GM19351 (cell line): ENCODE results near the gene NAV1.
"Not testable (repeated sequence)": the region's sequence is repeated elsewhere in the genome, so short reads cannot be mapped to it uniquely, and the experiment has no call there.

Experiments
- ATAC-seq: cut with Tn5 transposase; IDR thresholded peaks from one replicate; pipeline ENCODE4 v1.9.1; 2021; ENCODE audit warnings: mild to moderate bottlenecking, moderate library complexity; ENCODE audit not compliant: unreplicated experiment

Gene NAV1, protein sequence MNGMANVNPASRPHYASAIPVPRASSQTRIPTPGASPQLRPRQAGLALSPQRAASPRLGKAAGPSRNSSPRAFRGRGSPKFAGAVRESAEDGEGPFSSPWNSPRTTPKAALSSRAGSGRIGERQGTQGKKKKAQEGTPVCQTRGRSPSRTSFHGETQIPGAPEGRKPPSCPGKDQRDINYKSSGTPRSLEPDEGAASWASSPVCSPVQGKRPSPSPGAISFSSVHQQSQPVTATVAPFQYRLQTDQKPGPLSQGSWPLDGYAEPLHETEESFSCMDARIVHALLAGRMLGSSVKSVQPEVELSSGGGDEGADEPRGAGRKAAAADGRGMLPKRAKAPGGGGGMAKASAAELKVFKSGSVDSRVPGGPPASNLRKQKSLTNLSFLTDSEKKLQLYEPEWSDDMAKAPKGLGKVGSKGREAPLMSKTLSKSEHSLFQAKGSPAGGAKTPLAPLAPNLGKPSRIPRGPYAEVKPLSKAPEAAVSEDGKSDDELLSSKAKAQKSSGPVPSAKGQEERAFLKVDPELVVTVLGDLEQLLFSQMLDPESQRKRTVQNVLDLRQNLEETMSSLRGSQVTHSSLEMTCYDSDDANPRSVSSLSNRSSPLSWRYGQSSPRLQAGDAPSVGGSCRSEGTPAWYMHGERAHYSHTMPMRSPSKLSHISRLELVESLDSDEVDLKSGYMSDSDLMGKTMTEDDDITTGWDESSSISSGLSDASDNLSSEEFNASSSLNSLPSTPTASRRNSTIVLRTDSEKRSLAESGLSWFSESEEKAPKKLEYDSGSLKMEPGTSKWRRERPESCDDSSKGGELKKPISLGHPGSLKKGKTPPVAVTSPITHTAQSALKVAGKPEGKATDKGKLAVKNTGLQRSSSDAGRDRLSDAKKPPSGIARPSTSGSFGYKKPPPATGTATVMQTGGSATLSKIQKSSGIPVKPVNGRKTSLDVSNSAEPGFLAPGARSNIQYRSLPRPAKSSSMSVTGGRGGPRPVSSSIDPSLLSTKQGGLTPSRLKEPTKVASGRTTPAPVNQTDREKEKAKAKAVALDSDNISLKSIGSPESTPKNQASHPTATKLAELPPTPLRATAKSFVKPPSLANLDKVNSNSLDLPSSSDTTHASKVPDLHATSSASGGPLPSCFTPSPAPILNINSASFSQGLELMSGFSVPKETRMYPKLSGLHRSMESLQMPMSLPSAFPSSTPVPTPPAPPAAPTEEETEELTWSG (N-terminal part only)

DNA sequence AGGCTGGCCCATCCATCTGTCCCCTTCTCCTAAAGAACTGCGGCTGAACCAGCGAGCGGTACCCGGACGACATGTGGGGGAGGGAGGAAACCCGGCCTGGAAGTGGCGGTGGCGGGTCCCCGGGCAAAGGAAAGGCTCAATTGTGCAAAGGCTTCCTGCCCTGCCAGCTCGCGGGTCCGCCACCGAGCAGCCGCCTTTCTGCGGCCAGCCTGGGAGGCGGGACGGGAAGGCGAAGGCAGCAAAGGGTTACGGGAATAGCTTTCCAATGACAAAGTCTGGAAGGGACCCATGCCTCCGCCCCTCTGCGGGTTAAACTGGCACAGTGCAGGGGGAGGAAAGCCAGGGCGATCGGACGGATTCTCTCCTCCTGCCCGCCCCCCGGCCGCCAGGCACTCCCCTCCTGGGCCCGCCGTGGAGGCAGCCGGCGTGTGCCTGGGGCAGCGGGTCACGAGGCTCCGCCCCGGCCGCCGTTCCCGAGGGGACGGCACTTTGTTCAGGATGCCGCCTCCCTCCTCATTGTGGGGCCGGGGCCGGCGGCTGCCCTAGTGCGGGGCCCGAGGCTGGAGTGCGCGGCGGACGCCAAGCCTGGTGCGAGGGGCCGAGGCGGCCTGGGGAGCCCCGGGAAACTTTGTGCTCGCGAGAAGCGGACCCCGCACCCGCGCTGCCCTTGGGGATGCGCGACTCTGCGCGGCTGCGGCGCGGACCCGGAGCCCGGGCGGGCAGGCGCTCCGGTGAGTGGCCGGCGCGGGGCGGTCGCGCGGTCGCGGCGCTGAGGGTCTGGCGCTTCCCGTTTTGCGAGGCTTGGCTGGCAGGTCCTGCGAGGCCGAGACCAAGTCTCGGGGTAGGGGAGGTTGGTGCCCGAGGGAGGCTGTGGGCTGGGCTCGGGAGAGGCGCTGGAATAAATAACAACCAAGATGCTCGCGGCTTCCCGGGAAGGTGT is at the start of gene NAV1:
NAV1 (plus strand) TSS at position 516 of the 940 bp plus-strand sequence. CDS start 83,758 bp downstream, outside the sequence.
- no peak for ATAC-seq

GRCh38 chr1:201489643-201490261 is 49.2 kb upstream of the NAV1 start:
- no peak for ATAC-seq

GRCh38 chr1:201490708-201491131 is 48.2 kb upstream of the NAV1 start:
- ATAC-seq, result no peak

DNA sequence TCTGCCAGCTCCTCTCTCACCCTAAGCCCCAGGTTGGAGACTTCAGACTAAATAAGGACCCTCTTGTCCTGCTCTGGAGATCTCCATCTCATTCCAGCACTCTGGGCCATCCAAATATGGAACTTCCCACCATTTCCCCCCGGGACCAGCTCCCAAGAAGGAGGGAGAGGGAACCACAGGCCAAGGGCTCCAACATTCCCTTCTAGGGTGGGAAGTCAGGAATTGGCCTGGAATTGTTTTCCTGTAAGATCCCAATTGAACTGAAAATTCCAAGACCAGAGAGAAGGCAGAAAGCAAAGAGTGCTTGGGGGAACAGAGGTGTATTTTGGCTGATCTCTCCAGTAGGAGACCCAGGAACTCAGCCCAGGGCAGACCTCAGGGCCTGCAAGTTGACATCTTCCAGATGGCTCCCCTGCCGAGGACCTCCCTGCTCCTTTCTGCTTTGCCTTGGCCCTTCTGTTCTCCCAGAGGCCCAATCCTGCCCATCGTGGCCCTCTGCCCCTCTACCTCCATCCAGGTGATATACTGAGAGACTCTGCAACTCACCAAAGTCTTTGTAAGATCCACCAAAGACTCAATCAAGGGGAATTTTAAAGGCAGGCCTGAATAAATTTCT is 46.9 kb upstream of the NAV1 start:
- ATAC-seq, result no peak

DNA sequence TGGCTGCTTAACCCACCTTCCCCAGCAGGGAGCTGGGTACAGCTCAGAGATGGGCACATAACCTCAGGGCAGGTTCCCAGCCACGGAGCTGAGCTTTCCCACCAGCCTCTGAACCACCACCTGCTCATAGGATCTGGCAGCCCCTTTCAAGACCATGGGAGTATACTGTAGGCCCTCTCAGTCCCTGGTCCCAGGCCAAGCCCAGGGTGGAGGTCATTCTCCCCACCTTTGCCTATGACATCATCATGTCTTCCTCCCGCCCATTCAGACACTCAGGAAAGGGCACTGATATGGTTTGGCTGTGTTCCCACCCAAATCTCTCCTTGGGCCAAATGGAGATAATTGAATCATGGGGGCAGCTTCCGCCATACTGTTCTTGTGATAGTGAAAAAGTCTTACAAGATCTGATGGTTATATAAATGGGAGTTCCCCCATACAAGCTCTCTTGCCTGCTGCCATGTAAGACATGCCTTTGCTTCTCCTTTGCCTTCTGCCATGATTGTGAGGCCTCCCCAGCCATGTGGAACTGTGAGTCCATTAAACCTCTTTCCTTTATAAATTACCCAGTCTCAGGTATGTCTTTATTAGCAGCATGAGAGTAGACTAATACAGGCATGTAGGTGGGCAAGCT is 45.8 kb upstream of the NAV1 start:
- not testable (repeated sequence) for ATAC-seq

DNA sequence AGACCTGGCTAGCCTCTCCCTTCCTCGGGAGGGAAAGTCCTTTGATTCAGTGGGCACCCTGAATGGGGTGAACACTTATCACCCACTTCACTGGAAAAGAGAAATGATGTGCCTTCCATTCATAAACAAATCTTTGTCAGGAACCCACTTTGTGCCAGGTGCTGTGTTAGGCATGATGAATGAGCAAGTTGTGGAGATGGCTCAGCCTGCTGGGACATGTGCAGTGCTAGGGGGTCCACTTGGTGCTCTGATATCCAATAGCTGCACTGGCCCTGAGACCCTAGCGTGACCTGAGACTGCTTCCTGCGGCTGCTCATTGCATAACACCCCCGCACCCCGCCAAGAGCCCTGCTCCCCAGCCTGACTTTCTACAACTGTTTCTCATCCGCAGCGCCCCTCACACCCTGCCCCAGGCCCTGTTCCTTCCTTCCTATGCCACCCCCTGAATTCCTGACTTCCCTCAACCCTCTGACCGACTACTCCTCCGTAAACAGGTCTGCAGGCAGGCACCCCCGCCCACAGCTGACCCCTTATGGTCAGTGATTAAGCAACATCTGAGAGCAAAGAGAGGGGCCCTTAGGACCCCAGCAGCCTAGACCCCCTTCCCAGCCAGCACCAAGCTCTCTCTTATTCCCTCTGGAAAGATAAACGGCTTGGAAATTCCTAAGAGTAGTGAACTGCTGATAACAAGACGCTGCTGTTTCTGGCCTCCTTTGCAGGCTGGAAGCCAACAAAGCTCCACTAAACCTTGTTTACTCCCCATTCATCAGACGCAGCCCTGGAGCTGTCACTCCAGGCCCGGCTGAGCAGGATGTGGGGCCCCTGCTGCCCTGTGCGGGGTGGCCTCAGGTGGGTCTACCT is 44.9 kb upstream of the NAV1 start:
- no peak for ATAC-seq

DNA sequence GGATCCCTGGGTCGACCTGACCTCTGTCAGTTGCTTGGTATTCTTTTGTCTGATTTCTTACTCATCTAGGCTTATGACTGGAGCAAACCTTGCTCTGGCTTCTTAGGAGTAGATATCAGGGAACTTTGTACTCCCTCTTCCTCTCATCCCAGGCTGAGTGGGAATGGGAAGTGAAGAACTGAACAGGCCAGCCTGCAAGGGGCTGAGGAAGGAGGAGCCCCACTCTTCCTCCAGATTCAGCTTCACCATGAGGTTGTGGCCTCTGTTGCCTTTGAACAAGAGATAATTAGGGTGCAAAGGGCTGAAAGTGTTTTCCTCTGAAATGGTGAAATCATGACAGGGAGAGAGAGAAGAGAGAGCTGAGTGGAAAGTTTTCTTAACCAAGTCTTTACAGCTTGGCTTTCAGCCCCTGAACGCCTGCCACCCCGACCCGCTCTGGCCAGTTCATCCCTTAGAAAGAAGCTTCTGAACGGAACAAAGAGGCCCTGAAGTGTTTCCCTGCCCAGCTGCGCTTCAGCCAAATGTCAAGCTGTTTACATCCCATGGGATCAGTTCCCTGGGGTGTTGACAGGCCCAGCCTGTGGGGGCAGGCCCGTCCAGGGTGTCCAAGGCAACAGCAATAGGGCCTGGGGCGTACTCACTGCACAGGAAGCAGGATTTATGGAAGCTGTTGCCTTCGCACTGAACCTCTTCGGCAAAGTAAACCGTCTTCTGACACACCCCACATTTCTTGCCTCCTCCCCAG is 43.2 kb upstream of the NAV1 start:
- ATAC-seq, result no peak

DNA sequence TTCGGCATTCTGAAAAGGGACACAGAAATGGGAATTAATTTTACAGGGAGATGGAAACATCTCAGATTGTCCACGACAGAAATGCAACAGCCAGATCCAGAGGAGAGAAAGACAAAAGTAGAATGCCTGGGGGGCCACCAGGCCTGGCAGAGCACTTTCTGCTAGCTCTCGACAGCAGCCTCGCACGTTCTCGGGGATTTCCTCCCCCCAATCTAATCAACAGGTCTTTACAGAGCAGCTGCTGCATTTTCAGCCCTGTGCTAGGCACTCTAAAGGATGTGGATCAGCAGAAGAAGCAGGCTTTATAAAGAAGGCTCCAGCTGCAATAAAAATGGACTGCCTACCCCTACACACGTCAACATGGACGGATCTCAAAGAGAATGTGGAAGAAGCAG is 42.6 kb upstream of the NAV1 start:
- ATAC-seq, result no peak

GRCh38 chr1:201497935-201498509 is 40.9 kb upstream of the NAV1 start:
- no peak for ATAC-seq

- no peak for ATAC-seq
These were observed 40.3 kb upstream of the NAV1 start for GRCh38 chr1:201498621-201499020.

- ATAC-seq, result no peak
These were observed 39.7 kb upstream of the NAV1 start for GRCh38 chr1:201499191-201499590.

- ATAC-seq, result no peak
These were observed 38.9 kb upstream of the NAV1 start for GRCh38 chr1:201499795-201500669.

GRCh38 chr1:201500670-201501120 is 38.2 kb upstream of the NAV1 start:
- no peak for ATAC-seq

- ATAC-seq, result no peak
These were observed 37.8 kb upstream of the NAV1 start for GRCh38 chr1:201501144-201501543.

DNA sequence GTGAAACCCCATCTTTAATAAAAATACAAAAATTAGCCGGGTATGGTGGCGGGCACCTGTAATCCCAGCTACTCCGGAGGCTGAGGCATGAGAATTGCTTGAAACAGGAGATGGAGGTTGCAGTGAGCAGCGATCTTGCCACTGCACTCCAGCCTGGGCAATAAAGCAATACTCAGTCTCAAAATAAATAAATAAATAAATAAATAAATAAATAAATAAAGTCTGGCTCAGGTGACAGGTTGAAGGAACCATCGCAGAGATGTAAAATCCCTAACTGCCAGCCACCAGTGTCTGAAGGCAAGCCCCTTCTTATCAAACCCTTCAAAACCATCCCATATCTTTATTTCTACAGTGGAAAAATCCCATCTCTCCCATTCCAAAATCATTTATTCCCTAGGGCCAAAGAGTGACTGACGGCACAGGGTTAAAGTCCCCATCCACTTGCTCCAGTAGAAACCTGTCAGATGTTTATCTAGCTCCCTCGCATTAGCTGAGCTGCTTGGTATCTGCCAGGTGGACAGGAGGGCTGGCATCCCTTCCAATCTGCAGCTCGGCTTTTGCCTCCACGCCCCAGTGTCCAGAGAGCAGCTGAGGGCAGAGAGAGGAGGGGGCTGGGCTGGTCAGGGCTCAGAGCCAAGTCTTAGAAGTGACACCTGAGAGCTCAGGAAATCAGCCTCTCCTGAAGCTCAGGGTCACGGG is 37.0 kb upstream of the NAV1 start:
- no peak for ATAC-seq
